IMR-90 (cell line): ENCODE results near the gene ADARB2. TPM values are rescaled to one million over a fixed set of nuclear protein-coding genes. Genes with fewer than 3 reads are reported as not detected.

ENCODE experiments used
- ATAC-seq: fragments of 200-7000 bp; cut with Tn5 transposase; 2 replicates; pipeline ENCODE4 v1.9.1; 2020; ENCODE audit warnings: low read depth, mild to moderate bottlenecking, moderate library complexity
- BruUV-seq: library from RNA; stranded (reverse); fragments of 400-500 nt; replicated peaks from 2 replicates; lab custom pipeline; 2021; lab: Mats Ljungman, UMichigan
- CTCF ChIA-PET: fragments of 300-600 bp; formaldehyde crosslinking; extraction: SDS; loops from one replicate; lab custom pipeline; 2021; ENCODE audit warnings: antibody characterized with exemption; lab: Yijun Ruan, JAX
- POLR2A ChIA-PET: fragments of 300-600 bp; sonication (Branson Sonifier 250); formaldehyde crosslinking; loops from one replicate; lab custom pipeline; 2022; ENCODE audit warnings: antibody characterized with exemption; ENCODE audit not compliant: unreplicated experiment; lab: Charles Lee
- DNase-seq: peaks from one replicate; pipeline ENCODE4 v3.0.0; 2013
- H2AFZ ChIP-seq: replicated peaks from 2 replicates; pipeline ENCODE3; 2013; ENCODE audit warnings: low read length, mild to moderate bottlenecking; ENCODE audit not compliant: poor library complexity
- H2AK5ac ChIP-seq: 2 replicates; pipeline ENCODE4 v1.6.1; 2013; ENCODE audit warnings: low read depth, low read length, inconsistent platforms
- H2AK9ac ChIP-seq: replicated peaks from 2 replicates; pipeline ENCODE3; 2013; ENCODE audit warnings: mild to moderate bottlenecking, low read depth, low read length, moderate library complexity; ENCODE audit not compliant: poor library complexity
- H2BK120ac ChIP-seq: 2 replicates; pipeline ENCODE4 v1.6.1; 2013; ENCODE audit warnings: low read depth, low read length, inconsistent platforms
- H2BK15ac ChIP-seq: 3 replicates; pipeline ENCODE4 v1.6.1; 2013; ENCODE audit warnings: low read depth, low read length, inconsistent platforms
- H2BK20ac ChIP-seq: 2 replicates; pipeline ENCODE4 v1.6.1; 2013; ENCODE audit warnings: low read depth, mild to moderate bottlenecking, inconsistent platforms, low read length, moderate library complexity
- H2BK5ac ChIP-seq: 2 replicates; pipeline ENCODE4 v1.6.1; 2013; ENCODE audit warnings: mild to moderate bottlenecking, low read depth, low read length, inconsistent platforms; ENCODE audit not compliant: poor library complexity, severe bottlenecking
- H3K14ac ChIP-seq: replicated peaks from 2 replicates; pipeline ENCODE4 v1.6.1; 2013; ENCODE audit warnings: low read depth, low read length, inconsistent platforms
- H3K18ac ChIP-seq: 2 replicates; pipeline ENCODE4 v1.6.1; 2013; ENCODE audit warnings: low read depth, low read length, control low read depth
- H3K23ac ChIP-seq: 2 replicates; pipeline ENCODE4 v1.6.1; 2013; ENCODE audit warnings: low read depth, low read length, inconsistent platforms
- H3K27ac ChIP-seq: 2 replicates; pipeline ENCODE4 v1.5.1; 2013; ENCODE audit warnings: mild to moderate bottlenecking, control low read depth, low read length; ENCODE audit not compliant: insufficient read depth
- H3K27me3 ChIP-seq: 2 replicates; pipeline ENCODE4 v1.6.1; 2013; ENCODE audit warnings: low read length; ENCODE audit not compliant: control insufficient read depth, insufficient read depth
- H3K36me3 ChIP-seq: 2 replicates; pipeline ENCODE4 v1.6.1; 2013; ENCODE audit warnings: low read length, mixed read lengths; ENCODE audit not compliant: control insufficient read depth, insufficient read depth
- H3K4ac ChIP-seq: 2 replicates; pipeline ENCODE4 v1.6.1; 2013; ENCODE audit warnings: low read depth, low read length, inconsistent platforms
- H3K4me1 ChIP-seq: 2 replicates; pipeline ENCODE4 v1.6.1; 2013; ENCODE audit warnings: low read length, mixed read lengths; ENCODE audit not compliant: control insufficient read depth, insufficient read depth
- H3K4me2 ChIP-seq: 2 replicates; pipeline ENCODE4 v1.6.1; 2013; ENCODE audit warnings: low read depth, mild to moderate bottlenecking, control low read depth, low read length, moderate library complexity
- H3K4me3 ChIP-seq: 2 replicates; pipeline ENCODE4 v1.5.1; 2013; ENCODE audit warnings: low read depth, mild to moderate bottlenecking, control low read depth, low read length, moderate library complexity; ENCODE audit not compliant: insufficient read depth
- H3K56ac ChIP-seq: 2 replicates; pipeline ENCODE4 v1.6.1; 2013; ENCODE audit warnings: low read length, inconsistent platforms; ENCODE audit not compliant: insufficient read depth; ENCODE audit errors: extremely low read depth
- H3K79me1 ChIP-seq, 2 experiments: 2 replicates each; pipeline ENCODE4 v1.6.1; 2013; ENCODE audit warnings: low read length in 2 of 2, inconsistent platforms in 1 of 2, low read depth in 1 of 2
- H3K9ac ChIP-seq: 2 replicates; pipeline ENCODE4 v1.6.1; 2013; ENCODE audit warnings: low read depth, low read length, control low read depth
- H3K9me1 ChIP-seq: 2 replicates; pipeline ENCODE4 v1.6.1; 2013; ENCODE audit warnings: low read length, inconsistent platforms; ENCODE audit not compliant: insufficient read depth
- H3K9me3 ChIP-seq: 2 replicates; pipeline ENCODE4 v1.6.1; 2013; ENCODE audit warnings: low read length; ENCODE audit not compliant: control insufficient read depth, insufficient read depth
- H4K20me1 ChIP-seq: 2 replicates; pipeline ENCODE4 v1.6.1; 2013; ENCODE audit warnings: low read length, inconsistent platforms; ENCODE audit not compliant: insufficient read depth
- H4K5ac ChIP-seq: 2 replicates; pipeline ENCODE4 v1.6.1; 2013; ENCODE audit warnings: mild to moderate bottlenecking, low read depth, low read length, control low read depth
- H4K8ac ChIP-seq, 2 experiments: 2 replicates each; pipeline ENCODE4 v1.6.1; 2013; ENCODE audit warnings: low read depth in 2 of 2, low read length in 2 of 2, control low read depth in 1 of 2, inconsistent platforms in 1 of 2
- H4K91ac ChIP-seq: 2 replicates; pipeline ENCODE4 v1.6.1; 2013; ENCODE audit warnings: low read depth, low read length, inconsistent platforms; ENCODE audit not compliant: insufficient read depth
- BHLHE40 ChIP-seq: fragments of 150-350 bp; IDR thresholded peaks from 2 replicates; pipeline ENCODE4 v1.6.1; 2016; ENCODE audit warnings: mild to moderate bottlenecking, low read depth, low read length
- CEBPB ChIP-seq: IDR thresholded peaks from 2 replicates; pipeline ENCODE4 v1.6.1; 2012; ENCODE audit warnings: low read depth, low read length, improper control_type of control experiment
- CHD1 ChIP-seq: IDR thresholded peaks from 2 replicates; pipeline ENCODE4 v1.6.1; 2012; ENCODE audit warnings: low read depth, low read length, improper control_type of control experiment
- CTCF ChIP-seq: conservative IDR thresholded peaks from 2 replicates; pipeline ENCODE4 v1.5.1; 2012; ENCODE audit warnings: mild to moderate bottlenecking, low read depth, low read length, improper control_type of control experiment
- ELK1 ChIP-seq: fragments of 150-350 bp; IDR thresholded peaks from 2 replicates; pipeline ENCODE4 v1.6.1; 2016; ENCODE audit warnings: low read depth, mild to moderate bottlenecking, low read length, moderate library complexity, borderline replicate concordance
- FOS ChIP-seq: fragments of 150-350 bp; IDR thresholded peaks from 2 replicates; pipeline ENCODE4 v1.6.1; 2016; ENCODE audit warnings: low read depth, low read length
- MAFK ChIP-seq: IDR thresholded peaks from 2 replicates; pipeline ENCODE4 v1.6.1; 2012; ENCODE audit warnings: low read depth, low read length, improper control_type of control experiment
- MAZ ChIP-seq: IDR thresholded peaks from 2 replicates; pipeline ENCODE4 v1.6.1; 2012; ENCODE audit warnings: low read depth, mild to moderate bottlenecking, low read length, improper control_type of control experiment, moderate library complexity, borderline replicate concordance
- MXI1 ChIP-seq: IDR thresholded peaks from 2 replicates; pipeline ENCODE4 v1.6.1; 2012; ENCODE audit warnings: low read depth, mild to moderate bottlenecking, low read length, moderate library complexity, borderline replicate concordance
- NFE2L2 ChIP-seq: fragments of 150-350 bp; IDR thresholded peaks from 2 replicates; pipeline ENCODE4 v1.6.1; 2016; ENCODE audit warnings: low read depth, mild to moderate bottlenecking, low read length
- POLR2A ChIP-seq: IDR thresholded peaks from 2 replicates; pipeline ENCODE4 v1.6.1; 2012; ENCODE audit warnings: mild to moderate bottlenecking, low read depth, low read length
- RAD21 ChIP-seq: IDR thresholded peaks from 2 replicates; pipeline ENCODE4 v1.6.1; 2012; ENCODE audit warnings: low read length, improper control_type of control experiment
- RCOR1 ChIP-seq: IDR thresholded peaks from 2 replicates; pipeline ENCODE4 v1.6.1; 2012; ENCODE audit warnings: mild to moderate bottlenecking, low read length, improper control_type of control experiment; ENCODE audit not compliant: insufficient replicate concordance
- RFX5 ChIP-seq: IDR thresholded peaks from 2 replicates; pipeline ENCODE4 v1.8.0; 2012; ENCODE audit warnings: low read depth, mild to moderate bottlenecking, low read length, moderate library complexity
- SMC3 ChIP-seq: fragments of 150-350 bp; IDR thresholded peaks from 2 replicates; pipeline ENCODE4 v1.6.1; 2016; ENCODE audit warnings: low read depth, mild to moderate bottlenecking, antibody characterized with exemption, low read length, moderate library complexity
- USF2 ChIP-seq: fragments of 150-350 bp; IDR thresholded peaks from 2 replicates; pipeline ENCODE4 v1.6.1; 2017; ENCODE audit warnings: mild to moderate bottlenecking, antibody characterized with exemption, low read length, low read depth
- WGBS, 2 experiments: methylation state at CpG; one replicate each; pipeline versions ENCODE4 v1.1.5 to v1.1.7; 2013; ENCODE audit warnings: missing lambda C conversion rate in 2 of 2; ENCODE audit not compliant: insufficient read length in 1 of 2; ENCODE audit errors: extremely low coverage in 2 of 2; 5-methylcytosine and 5-hydroxymethylcytosine counted together
- dilution Hi-C: fragments of 300-500 bp; cut with HindIII; formaldehyde crosslinking; loops from one replicate; pipeline ENCODE4 v1.14.3; 2018; ENCODE audit warnings: low sequenced_read_pairs; ENCODE audit not compliant: unreplicated experiment
- in situ Hi-C: fragments of 300-500 bp; cut with MboI; formaldehyde crosslinking; loops from 3 replicates; pipeline ENCODE4 v1.14.3; 2019; ENCODE audit warnings: low sequenced_read_pairs, inconsistent platforms, mixed read lengths
- intact Hi-C: fragments of 100-400 bp; cut with micrococcal nuclease; formaldehyde crosslinking; loops from 2 replicates; pipeline ENCODE4 v1.10.0; 2022
- polyA plus RNA-seq, 3 experiments: library from polyadenylated mRNA; depleted of rRNA; stranded (reverse); fragments of >200 nt; gene quantifications; 2 replicates each; pipeline ENCODE4 v1.2.3, GENCODE V29; 2012; ENCODE audit warnings: low replicate concordance in 1 of 3
- total RNA-seq: library from RNA; depleted of rRNA; stranded (reverse); fragments of >200 nt; gene quantifications from 2 replicates; pipeline ENCODE4 v1.2.3, GENCODE V29; 2012

The ADARB2 gene
- total and polyA plus RNA-seq, 2 of the 4 experiments (the other 2 are of a cell fraction) = not detected

- POLR2A ChIA-PET = no interaction called here
- H2BK120ac ChIP-seq = no peak overlapping the region
- TF ChIP-seq CTCF = no peak
- no peak for TF ChIP-seq NFE2L2
- no peak for TF ChIP-seq CEBPB
- no peak for TF ChIP-seq RCOR1
- no peak for TF ChIP-seq MAZ
- no peak for TF ChIP-seq MXI1
- TF ChIP-seq USF2 = no peak
- no peak for TF ChIP-seq ELK1
- TF ChIP-seq POLR2A = no peak
- no peak for TF ChIP-seq BHLHE40
- TF ChIP-seq SMC3 = no peak
- no peak for TF ChIP-seq MAFK
- TF ChIP-seq RFX5 = no peak
- TF ChIP-seq RAD21 = no peak
- no peak for TF ChIP-seq FOS
- no peak for TF ChIP-seq CHD1
- H3K27me3 ChIP-seq = no peaks in the 10 kb centered on the region
- H2AK9ac ChIP-seq = no peak overlapping the region
- ATAC-seq = no peak
- intact Hi-C loops (no loop called here), in situ Hi-C loops (no loop called here), dilution Hi-C loops (no loop called here)
- CTCF ChIA-PET = no interaction called here
- no peak overlapping the region for H4K91ac ChIP-seq
- peaks cover 33% of the 10 kb centered on the region for H3K9me3 ChIP-seq
- no TSS peak for BruUV-seq
- no peak overlapping the region for H3K18ac ChIP-seq
- no peaks in the 10 kb centered on the region for H3K9me1 ChIP-seq
- H3K79me1 ChIP-seq = no peaks in the 10 kb centered on the region
- no peaks in the 10 kb centered on the region for H3K4me1 ChIP-seq
- no peak overlapping the region for H2BK15ac ChIP-seq
- no peaks in the 10 kb centered on the region for H3K36me3 ChIP-seq
- H2AK5ac ChIP-seq = no peak overlapping the region
- H3K4ac ChIP-seq = no peak overlapping the region
- no peak overlapping the region for H3K4me3 ChIP-seq
- no peak overlapping the region for H3K9ac ChIP-seq
- no peak overlapping the region for H3K4me2 ChIP-seq
- H3K27ac ChIP-seq = no peak overlapping the region
- H3K23ac ChIP-seq = no peak overlapping the region
- no peak overlapping the region for H3K14ac ChIP-seq
- H4K20me1 ChIP-seq = no peaks in the 10 kb centered on the region
- H2BK20ac ChIP-seq = no peak overlapping the region
- DNase-seq = no peak
- no peak overlapping the region for H4K5ac ChIP-seq
- WGBS, 2 experiments = 54% methylated on average over 4 of the region's 14 CpGs; no CpG with 5 or more reads in 1 of the 2 experiments
- H2BK5ac ChIP-seq = no peak overlapping the region
- no peak overlapping the region for H3K56ac ChIP-seq
- no peak overlapping the region for H4K8ac ChIP-seq
- no peak overlapping the region for H2AFZ ChIP-seq
Observed at GRCh38 chr10:1776127-1776662, 38.9 kb upstream of the ADARB2 start.
